ENCODE results near the gene SAP30L.
A peak's percentile ranks its signal among the peaks of the same experiment; 100 is the strongest.

The SAP30L gene

DNA sequence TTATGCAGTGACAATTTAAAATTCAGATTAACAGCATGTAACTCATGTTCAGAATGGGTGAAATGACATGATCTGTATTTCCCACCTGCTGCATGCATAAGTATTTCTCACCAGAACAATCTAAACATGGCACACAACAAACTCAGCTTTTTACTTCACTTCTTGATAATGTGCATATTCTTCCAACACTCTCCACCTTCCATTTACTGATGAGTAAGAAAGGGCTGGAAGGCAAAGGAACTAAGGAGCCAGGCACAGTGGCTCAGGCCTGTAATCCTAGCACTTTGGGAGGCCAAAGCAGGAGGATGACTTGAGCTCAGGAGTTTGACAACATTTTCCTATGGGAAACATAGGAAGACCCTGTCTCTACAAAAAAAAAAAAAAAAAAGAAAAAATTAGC, 35.8 kb upstream of the SAP30L start:
- H3K36me3 Mint-ChIP-seq (ENCODE audit: low read depth), result peaks cover 26% of the 10 kb centered on the region
- H3K4me1 Mint-ChIP-seq (ENCODE audit: low read depth), result peaks cover 4% of the 10 kb centered on the region
- H3K9me3 Mint-ChIP-seq, result no peaks in the 10 kb centered on the region
- no peaks in the 10 kb centered on the region for H3K27me3 Mint-ChIP-seq
- no peak overlapping the region for H3K27ac Mint-ChIP-seq
- no peak overlapping the region for H3K4me3 Mint-ChIP-seq

DNA sequence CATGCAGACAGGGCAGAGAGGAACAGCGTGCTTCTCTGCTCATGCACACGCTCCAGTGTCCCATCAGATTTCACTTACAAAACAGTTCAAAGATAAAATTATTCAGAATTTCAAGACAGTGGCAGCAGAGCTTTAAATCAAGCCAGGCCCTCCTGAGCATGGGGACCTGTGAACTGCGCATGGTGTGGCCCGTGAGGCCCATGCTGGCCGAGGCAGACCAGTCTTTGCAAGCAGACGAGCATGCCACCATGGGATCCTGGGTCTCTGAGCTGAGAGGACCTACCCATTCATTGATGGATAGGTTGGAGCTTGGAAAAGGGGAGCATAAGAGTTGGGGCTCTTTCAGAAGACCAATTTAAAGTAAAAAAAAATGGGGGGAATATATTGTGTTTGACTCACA, 35.0 kb upstream of the SAP30L start:
- no peaks in the 10 kb centered on the region for H3K4me1 Mint-ChIP-seq (ENCODE audit: low read depth)
- peaks cover 28% of the 10 kb centered on the region for H3K36me3 Mint-ChIP-seq (ENCODE audit: low read depth)
- no peak overlapping the region for H3K27ac Mint-ChIP-seq
- no peaks in the 10 kb centered on the region for H3K27me3 Mint-ChIP-seq
- no peaks in the 10 kb centered on the region for H3K9me3 Mint-ChIP-seq
- H3K4me3 Mint-ChIP-seq, result no peak overlapping the region

DNA sequence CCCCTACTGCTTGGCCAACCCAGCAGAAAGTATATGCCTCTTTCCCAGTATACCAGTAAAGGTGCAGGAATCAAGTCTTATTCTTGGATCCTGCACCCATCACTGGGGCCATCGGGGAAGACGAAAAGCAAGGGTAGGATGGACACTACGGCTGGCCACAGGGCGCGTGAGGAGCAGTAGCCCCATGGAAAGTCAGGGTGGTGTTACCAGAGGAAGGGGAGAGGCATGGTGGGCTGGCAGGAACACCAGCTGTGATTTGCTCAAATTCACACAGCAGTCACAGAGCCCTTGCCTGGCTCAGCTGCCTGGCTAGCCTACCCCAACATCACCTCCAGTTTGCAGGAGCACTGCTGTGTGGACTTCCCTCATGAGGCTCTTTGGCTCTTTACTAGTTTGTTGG, 34.5 kb upstream of the SAP30L start:
- Mint-ChIP-seq H3K9me3 (no peaks in the 10 kb centered on the region), H3K4me1 (ENCODE audit: low read depth) (no peaks in the 10 kb centered on the region), H3K27ac (no peak overlapping the region), H3K27me3 (no peaks in the 10 kb centered on the region), H3K36me3 (ENCODE audit: low read depth) (peaks cover 28% of the 10 kb centered on the region), H3K4me3 (no peak overlapping the region)

DNA sequence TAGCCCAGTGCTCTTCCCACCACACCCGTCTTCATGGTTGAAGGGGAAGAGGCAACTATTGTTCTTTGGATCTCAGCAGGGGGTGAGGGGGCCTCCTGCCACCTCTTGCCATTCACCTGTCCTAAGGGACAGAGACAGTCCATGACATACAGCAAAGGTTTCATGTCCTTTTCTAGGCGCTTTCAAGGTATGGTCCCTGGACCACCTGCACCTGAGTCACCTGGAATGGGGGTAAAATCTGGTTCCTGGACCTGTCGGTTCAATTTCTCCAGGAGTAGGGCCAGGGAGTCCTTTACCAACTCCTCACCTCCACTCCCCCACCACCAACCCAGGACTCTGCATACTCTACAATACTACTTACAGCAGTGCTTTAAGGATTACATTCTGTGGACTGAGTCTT, 33.5 kb upstream of the SAP30L start:
- Mint-ChIP-seq H3K4me1 (ENCODE audit: low read depth) (no peaks in the 10 kb centered on the region), H3K9me3 (no peaks in the 10 kb centered on the region), H3K36me3 (ENCODE audit: low read depth) (peaks cover 28% of the 10 kb centered on the region), H3K27ac (no peak overlapping the region), H3K4me3 (no peak overlapping the region), H3K27me3 (no peaks in the 10 kb centered on the region)

DNA sequence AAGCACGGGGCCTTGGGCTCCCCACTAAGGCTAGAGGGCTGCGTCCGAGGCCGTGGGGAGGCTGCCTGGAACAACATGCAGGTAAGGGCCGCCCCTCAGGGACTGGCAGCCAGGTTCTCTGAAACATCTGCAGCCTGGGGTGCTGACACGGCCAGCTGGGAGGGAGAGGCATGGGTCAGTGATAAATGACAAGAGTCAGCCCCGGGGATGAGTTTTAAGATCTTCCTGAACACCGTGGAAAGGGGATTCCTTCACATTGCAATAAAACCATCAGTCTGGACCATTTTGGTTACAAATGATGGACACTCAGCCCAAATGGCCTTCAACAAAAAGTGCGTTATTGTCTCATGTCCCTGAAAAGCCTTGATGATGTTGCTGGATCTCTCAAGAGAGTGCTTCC, 32.9 kb upstream of the SAP30L start:
- peaks cover 28% of the 10 kb centered on the region for H3K36me3 Mint-ChIP-seq (ENCODE audit: low read depth)
- no peak overlapping the region for H3K4me3 Mint-ChIP-seq
- H3K9me3 Mint-ChIP-seq, result no peaks in the 10 kb centered on the region
- H3K27ac Mint-ChIP-seq, result no peak overlapping the region
- H3K4me1 Mint-ChIP-seq (ENCODE audit: low read depth), result no peaks in the 10 kb centered on the region
- H3K27me3 Mint-ChIP-seq, result no peaks in the 10 kb centered on the region

DNA sequence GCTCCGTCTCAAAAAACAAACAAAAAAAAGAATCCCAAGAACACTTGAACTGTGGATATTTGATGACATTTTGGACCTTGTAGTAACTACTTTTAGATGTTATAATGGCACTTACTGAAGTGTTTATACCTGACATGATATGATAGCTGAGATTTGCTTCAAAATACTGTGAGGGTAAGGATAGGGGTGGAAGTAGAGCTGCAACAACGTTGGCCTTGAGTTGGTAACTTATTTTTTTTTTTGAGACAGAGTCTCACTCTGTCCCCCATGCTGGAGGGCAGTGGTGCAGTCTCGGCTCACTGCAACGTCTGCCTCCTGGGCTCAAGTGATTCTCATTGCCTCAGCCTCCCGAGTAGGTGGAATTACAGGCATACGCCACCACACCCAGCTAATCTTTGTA, 30.7 kb upstream of the SAP30L start:
- H3K27ac Mint-ChIP-seq, result no peak overlapping the region
- peaks cover 29% of the 10 kb centered on the region for H3K36me3 Mint-ChIP-seq (ENCODE audit: low read depth)

DNA sequence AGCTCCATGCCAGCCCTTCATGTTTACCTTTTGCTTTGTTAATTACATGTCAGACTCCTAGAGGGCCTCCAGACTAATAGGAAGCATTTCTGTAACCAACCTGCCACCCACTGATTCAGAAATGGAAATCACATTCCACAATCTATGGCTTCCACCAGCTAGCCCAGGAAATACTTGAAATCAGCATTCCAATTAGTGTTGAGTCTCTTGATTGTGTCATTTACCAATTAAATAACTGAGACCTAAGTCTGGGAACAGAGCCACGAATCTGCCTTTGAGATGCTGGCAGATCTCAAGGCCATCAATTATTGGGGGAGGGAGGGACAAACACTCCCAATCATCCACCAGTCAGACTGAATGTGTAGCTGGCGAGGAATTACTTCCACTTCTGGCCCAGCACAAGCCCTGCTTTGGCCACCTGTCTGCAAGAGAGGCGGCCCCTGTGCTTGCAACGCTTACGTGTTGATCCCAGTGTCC, 27.4 kb upstream of the SAP30L start:
- Mint-ChIP-seq H3K27me3 (no peaks in the 10 kb centered on the region), H3K4me1 (ENCODE audit: low read depth) (no peaks in the 10 kb centered on the region), H3K36me3 (ENCODE audit: low read depth) (peaks cover 29% of the 10 kb centered on the region), H3K9me3 (no peaks in the 10 kb centered on the region), H3K4me3 (no peak overlapping the region), H3K27ac (no peak overlapping the region)

More for the DNA sequence above, 30.7 kb upstream of the SAP30L start:
- Mint-ChIP-seq H3K4me3 (no peak overlapping the region), H3K9me3 (no peaks in the 10 kb centered on the region), H3K27me3 (no peaks in the 10 kb centered on the region), H3K4me1 (ENCODE audit: low read depth) (no peaks in the 10 kb centered on the region)

DNA sequence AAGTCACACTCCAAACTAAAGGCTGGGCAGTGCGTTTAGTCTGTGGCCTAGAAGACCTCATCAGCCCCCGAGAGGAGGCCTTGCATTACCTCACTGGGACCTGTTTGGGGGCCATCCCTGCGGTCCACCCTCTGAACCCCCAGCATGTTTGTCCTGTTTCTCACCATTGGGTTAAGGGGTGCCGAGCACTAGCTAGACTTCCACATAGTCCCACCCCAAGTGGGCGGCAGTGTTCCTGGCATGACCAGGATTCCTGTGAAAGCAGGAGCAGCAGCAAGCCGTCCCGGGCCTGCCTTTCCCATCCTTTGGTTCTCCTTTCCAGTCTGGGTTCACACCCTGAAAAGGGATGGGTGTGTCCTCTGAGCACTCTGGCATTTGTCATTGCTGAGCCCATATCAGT, 26.6 kb upstream of the SAP30L start:
- Mint-ChIP-seq H3K36me3 (ENCODE audit: low read depth) (peaks cover 33% of the 10 kb centered on the region), H3K4me1 (ENCODE audit: low read depth) (no peaks in the 10 kb centered on the region), H3K4me3 (no peak overlapping the region), H3K27ac (no peak overlapping the region), H3K27me3 (no peaks in the 10 kb centered on the region), H3K9me3 (no peaks in the 10 kb centered on the region)

DNA sequence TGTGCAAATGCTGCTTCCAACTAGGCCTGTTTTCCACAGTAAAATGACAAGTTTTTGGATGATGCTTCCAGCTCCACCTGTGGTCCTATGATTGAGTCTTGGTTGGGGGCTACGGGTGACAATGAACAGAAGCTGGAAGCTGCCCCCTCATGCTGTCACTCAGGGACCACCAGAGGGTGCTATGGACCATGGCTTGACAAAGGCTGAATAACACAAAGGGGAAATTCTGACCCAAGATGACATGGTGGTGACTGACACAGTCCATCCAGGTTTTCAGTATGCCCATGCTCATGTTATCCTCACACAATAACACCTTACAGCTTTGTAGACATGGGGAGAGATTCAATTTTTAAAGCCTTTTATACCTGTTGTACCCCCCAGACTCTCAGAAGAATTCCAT, 23.9 kb upstream of the SAP30L start:
- Mint-ChIP-seq H3K27me3 (no peaks in the 10 kb centered on the region), H3K36me3 (ENCODE audit: low read depth) (peaks cover 36% of the 10 kb centered on the region), H3K4me3 (no peak overlapping the region), H3K9me3 (no peaks in the 10 kb centered on the region), H3K4me1 (ENCODE audit: low read depth) (no peaks in the 10 kb centered on the region), H3K27ac (no peak overlapping the region)

DNA sequence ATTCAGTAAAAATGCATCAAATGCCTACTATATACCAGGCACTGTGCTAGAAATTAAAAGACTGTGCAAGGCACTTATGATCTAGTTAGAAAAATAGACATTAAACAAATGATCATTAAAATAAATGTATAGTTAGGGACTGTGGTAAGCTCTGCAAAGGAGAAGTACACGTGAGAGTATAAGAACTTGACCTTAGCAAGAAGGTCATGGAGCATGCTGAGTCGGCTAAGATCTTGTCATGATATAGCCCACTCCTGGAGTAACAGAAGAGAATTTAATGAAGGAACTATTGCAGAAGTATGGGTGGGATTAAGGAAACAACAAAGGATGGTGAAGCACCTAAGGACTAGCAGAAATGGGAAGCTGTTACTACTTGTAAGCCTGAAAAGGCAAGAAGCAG, 23.5 kb upstream of the SAP30L start:
- no peak overlapping the region for H3K27ac Mint-ChIP-seq
- H3K4me1 Mint-ChIP-seq (ENCODE audit: low read depth), result no peaks in the 10 kb centered on the region
- H3K27me3 Mint-ChIP-seq, result no peaks in the 10 kb centered on the region
- H3K36me3 Mint-ChIP-seq (ENCODE audit: low read depth), result peaks cover 40% of the 10 kb centered on the region
- no peaks in the 10 kb centered on the region for H3K9me3 Mint-ChIP-seq
- no peak overlapping the region for H3K4me3 Mint-ChIP-seq

DNA sequence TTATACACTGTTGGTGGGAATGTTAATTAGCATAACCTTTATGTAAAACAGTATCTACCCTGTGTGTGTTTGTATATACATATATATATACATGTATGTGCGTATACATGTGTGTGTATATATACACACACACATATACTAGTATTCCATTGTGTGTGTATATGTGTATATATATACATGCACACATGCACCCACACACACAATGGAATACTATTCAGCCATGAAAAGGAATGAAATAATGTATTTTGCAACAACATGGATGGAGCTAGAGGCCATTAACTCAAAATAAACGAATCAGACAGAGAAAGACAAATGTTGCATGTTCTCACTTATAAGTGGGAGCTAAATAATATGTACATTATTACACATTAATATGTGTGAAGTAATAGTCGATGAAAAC, 17.6 kb upstream of the SAP30L start:
- Mint-ChIP-seq H3K4me3 (no peak overlapping the region), H3K36me3 (ENCODE audit: low read depth) (peaks cover 43% of the 10 kb centered on the region), H3K27me3 (no peaks in the 10 kb centered on the region), H3K27ac (no peak overlapping the region), H3K4me1 (ENCODE audit: low read depth) (no peaks in the 10 kb centered on the region), H3K9me3 (peaks cover 4% of the 10 kb centered on the region)

DNA sequence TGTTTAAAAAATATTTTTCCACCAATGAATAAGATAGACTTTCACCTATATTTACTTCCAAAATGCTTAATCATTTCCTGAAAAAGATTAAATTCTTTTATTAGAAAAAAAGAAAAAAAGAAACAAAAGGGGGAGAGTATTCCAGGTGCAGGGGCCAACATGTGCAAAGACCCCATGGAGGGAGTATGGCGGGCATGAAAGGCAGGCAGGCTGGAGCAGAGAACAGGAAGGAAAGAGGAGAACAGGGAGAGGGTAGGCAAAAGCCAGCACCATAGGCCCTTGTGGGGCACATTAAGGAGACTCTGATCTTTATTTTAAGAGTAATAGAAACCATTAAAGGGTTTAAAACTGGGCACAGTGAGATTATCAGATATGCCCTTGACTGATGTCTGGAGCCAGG, 16.5 kb upstream of the SAP30L start:
- H3K4me3 Mint-ChIP-seq, result no peak overlapping the region

DNA sequence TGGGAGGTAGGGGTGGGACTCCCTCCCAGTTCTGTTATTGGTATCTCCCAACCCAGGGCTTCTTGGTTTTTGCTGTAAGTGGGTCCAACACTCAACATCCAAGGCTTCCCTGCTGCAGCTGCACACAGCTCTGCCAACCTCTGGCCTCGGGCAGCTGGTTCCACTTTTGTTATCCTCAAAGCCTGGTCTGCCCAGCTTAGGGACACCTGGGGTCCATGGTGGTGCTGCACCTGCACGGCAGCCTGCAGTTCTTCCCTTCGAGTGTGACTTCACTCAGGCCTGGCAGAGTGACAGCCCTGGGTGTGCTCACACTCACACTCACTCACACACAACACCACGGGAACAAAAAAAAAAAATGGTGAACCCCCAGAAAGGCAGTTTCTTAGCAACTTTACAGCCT, 15.3 kb upstream of the SAP30L start:
- H3K27me3 Mint-ChIP-seq, result no peaks in the 10 kb centered on the region
- H3K27ac Mint-ChIP-seq, result no peak overlapping the region
- peaks cover 37% of the 10 kb centered on the region for H3K36me3 Mint-ChIP-seq (ENCODE audit: low read depth)
- H3K9me3 Mint-ChIP-seq, result peaks cover 4% of the 10 kb centered on the region
- H3K4me3 Mint-ChIP-seq, result no peak overlapping the region
- H3K4me1 Mint-ChIP-seq (ENCODE audit: low read depth), result no peaks in the 10 kb centered on the region

More for the DNA sequence above, 16.5 kb upstream of the SAP30L start:
- Mint-ChIP-seq H3K27me3 (no peaks in the 10 kb centered on the region), H3K9me3 (peaks cover 4% of the 10 kb centered on the region), H3K36me3 (ENCODE audit: low read depth) (peaks cover 43% of the 10 kb centered on the region), H3K27ac (no peak overlapping the region), H3K4me1 (ENCODE audit: low read depth) (no peaks in the 10 kb centered on the region)

DNA sequence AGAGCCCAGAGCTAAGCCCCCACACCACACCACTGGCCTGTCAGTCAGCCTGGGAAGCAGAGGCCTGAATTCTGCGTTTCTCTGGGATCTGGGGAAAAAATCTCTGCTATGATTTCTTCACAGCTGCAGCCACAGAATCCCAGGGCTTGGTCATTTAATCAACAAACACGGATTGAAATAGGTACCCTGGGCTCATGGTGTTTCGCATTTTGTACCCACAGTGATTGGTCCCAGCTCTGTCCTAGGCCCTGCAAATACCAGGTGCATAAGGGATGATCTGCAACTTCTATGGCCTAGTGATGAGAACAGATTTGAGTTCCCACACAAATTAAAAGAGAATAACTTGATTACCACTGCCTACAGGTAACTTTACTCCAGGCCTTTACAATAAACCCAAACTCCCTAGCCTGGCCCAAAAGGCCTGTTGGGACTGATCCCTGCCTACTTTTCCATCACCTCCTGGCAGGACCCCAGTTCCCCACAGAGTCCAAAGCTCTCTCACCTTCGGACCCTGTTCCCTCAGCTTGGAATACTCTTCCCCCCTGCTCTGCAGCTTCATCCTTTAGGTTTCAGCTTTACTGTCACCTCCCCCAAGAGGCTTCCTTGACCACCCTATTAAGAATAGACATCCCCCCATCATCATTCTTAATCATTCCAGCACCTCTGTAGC, 14.7 kb upstream of the SAP30L start:
- H3K4me3 Mint-ChIP-seq, result no peak overlapping the region
- peaks cover 42% of the 10 kb centered on the region for H3K36me3 Mint-ChIP-seq (ENCODE audit: low read depth)
- H3K27ac Mint-ChIP-seq, result peak overlapping the region; percentile 18
- H3K9me3 Mint-ChIP-seq, result peaks cover 4% of the 10 kb centered on the region
- no peaks in the 10 kb centered on the region for H3K4me1 Mint-ChIP-seq (ENCODE audit: low read depth)
- H3K27me3 Mint-ChIP-seq, result no peaks in the 10 kb centered on the region

DNA sequence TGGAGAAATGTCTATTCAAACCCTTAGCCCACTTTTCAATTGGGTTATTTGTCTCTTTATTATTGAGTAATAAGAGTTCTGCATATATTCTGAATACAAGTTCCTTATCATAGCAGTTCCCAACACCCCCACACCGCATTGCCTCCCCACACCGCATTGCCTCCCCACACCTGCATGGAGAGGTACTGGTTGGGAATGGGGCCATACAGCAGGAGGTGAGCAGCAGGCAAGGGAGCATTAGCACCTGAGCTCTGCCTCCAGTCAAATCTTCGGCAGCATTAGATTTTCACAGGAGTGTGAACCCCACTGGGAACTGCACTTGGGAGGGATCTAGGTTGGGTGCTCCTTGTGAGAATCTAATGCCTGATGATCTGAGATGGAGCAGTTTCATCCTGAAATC, 10.6 kb upstream of the SAP30L start:
- Mint-ChIP-seq H3K4me1 (ENCODE audit: low read depth) (no peaks in the 10 kb centered on the region), H3K27ac (no peak overlapping the region), H3K9me3 (no peaks in the 10 kb centered on the region), H3K27me3 (no peaks in the 10 kb centered on the region), H3K4me3 (no peak overlapping the region), H3K36me3 (ENCODE audit: low read depth) (peaks cover 64% of the 10 kb centered on the region)

DNA sequence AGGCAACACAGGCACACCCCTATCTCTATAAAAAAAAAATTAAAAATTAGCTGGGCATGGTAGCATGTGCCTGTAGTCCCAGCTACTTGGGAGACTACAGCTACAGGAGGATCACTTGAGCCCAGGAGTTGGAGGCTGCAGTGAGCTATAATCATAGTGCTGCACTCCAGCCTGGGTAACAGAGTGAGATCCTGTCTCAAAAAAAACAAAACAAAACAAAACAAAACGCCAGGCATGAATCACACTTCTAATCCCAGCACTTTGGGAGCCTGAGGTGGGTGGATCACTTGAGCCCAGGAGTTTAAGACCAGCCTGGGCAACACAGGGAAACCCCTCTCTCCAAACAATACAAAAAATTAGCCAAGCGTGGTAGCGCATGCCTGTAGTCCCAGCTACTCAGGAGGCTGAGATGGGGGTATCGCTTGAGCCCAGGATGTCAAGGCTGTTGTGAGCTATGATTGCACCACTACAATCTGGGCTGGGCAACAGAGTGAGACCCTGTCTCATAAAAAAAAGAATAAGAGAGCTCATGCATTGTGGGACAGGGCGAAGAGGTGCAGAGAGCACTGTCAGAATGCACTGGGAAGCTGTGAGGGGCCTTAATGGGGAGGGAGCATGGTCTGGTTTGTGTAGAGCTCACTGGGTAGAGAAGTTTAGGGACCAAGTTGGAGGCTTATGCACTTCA, 8.4 kb upstream of the SAP30L start:
- Mint-ChIP-seq H3K27me3 (no peaks in the 10 kb centered on the region), H3K4me1 (ENCODE audit: low read depth) (no peaks in the 10 kb centered on the region), H3K9me3 (no peaks in the 10 kb centered on the region), H3K27ac (no peak overlapping the region), H3K4me3 (no peak overlapping the region), H3K36me3 (ENCODE audit: low read depth) (peaks cover 71% of the 10 kb centered on the region)
